ENCODE results near the gene AKR1B15.
"Not testable (repeated sequence)": the region's sequence is repeated elsewhere in the genome, so short reads cannot be mapped to it uniquely, and the experiment has no call there.

Gene AKR1B15

GRCh38 chr7:134567368-134567767, 18.5 kb downstream of the AKR1B15 start:
- DNase-seq = no peak

- not testable (repeated sequence) for DNase-seq
These were observed 21.1 kb downstream of the AKR1B15 start for GRCh38 chr7:134569962-134570361.

GRCh38 chr7:134571101-134571500, 22.2 kb downstream of the AKR1B15 start:
- DNase-seq = no peak

GRCh38 chr7:134571746-134572461, 23.0 kb downstream of the AKR1B15 start:
- DNase-seq = no peak

- no peak for DNase-seq
These were observed 25.4 kb downstream of the AKR1B15 start for GRCh38 chr7:134574322-134574721.

- no peak for DNase-seq
These were observed 35.4 kb downstream of the AKR1B15 start for GRCh38 chr7:134584290-134584689.

- DNase-seq = no peak
These were observed 37.0 kb downstream of the AKR1B15 start for GRCh38 chr7:134585897-134586296.

GRCh38 chr7:134587750-134588149, 38.8 kb downstream of the AKR1B15 start:
- peak; percentile 10 for DNase-seq

- DNase-seq = no peak
These were observed 40.6 kb downstream of the AKR1B15 start for GRCh38 chr7:134589491-134589941.

GRCh38 chr7:134593530-134594392, 44.9 kb downstream of the AKR1B15 start:
- DNase-seq = no peak

- no peak for DNase-seq
These were observed 46.0 kb downstream of the AKR1B15 start for GRCh38 chr7:134594877-134595276.

- peak; percentile 66 for DNase-seq
These were observed 50.5 kb downstream of the AKR1B15 start for GRCh38 chr7:134599371-134599770.

- DNase-seq = no peak
These were observed 52.5 kb downstream of the AKR1B15 start for GRCh38 chr7:134601459-134601858.

GRCh38 chr7:134602881-134603451, 54.1 kb downstream of the AKR1B15 start:
- DNase-seq = peak; percentile 5

GRCh38 chr7:134605978-134606923, 57.3 kb downstream of the AKR1B15 start:
- DNase-seq = peak; percentile 58

- no peak for DNase-seq
These were observed 62.8 kb downstream of the AKR1B15 start for GRCh38 chr7:134611611-134612151.

GRCh38 chr7:134612197-134612596, 63.3 kb downstream of the AKR1B15 start:
- DNase-seq = no peak

- no peak for DNase-seq
These were observed 64.9 kb downstream of the AKR1B15 start for GRCh38 chr7:134613623-134614347.

- no peak for DNase-seq
These were observed 67.7 kb downstream of the AKR1B15 start for GRCh38 chr7:134616611-134617010.

GRCh38 chr7:134618756-134619530, 70.0 kb downstream of the AKR1B15 start:
- DNase-seq = no peak

All from NCI-H69 (cell line).